Suprapubic skin (tissue), 2 donors: ENCODE measurements around the gene MTHFD2.

Experiments
- EP300 ChIP-seq: sonication (generic); formaldehyde crosslinking; IDR thresholded peaks from one replicate; pipeline ENCODE4 v1.6.1; 2017; ENCODE audit warnings: antibody characterized with exemption
- POLR2A ChIP-seq, 2 donors: fragments of 450-650 bp; IDR thresholded peaks; one replicate each; pipeline ENCODE4 v1.6.1; 2017; ENCODE audit warnings: antibody characterized with exemption in 2 of 2, mild to moderate bottlenecking in 2 of 2, moderate library complexity in 2 of 2

DNA sequence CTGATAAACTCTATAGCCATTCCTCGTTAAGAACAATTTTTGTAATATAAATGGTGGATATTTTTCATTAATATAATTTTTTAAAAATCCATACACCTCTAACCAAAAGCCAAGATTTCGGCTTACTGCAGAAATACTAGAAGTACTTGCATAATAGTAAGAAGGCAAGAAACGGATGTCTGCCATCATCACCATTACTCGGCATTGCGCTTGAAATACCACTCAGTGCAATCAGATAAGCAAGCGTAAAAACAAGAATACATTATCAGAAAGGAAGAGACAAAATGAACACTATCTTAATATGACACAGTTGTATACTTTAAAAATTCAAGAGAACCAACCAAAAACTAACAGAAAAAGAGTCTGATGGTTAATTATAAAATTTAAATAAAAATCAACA is 35.5 kb upstream of the MTHFD2 start:
- TF ChIP-seq POLR2A (IDR thresholded peaks at IDR 0.05) (no peak), EP300 (no peak)
